K562 (cell line): ENCODE results near the gene CRELD2. TPM values are rescaled to one million over a fixed set of nuclear protein-coding genes. Genes with fewer than 3 reads are reported as not detected.

Experiments
- BACH1 ChIP-seq: fragments of 200-800 bp; sonication (Bioruptor generic); IDR thresholded peaks from 2 replicates; pipeline ENCODE4 v1.6.1; 2016; ENCODE audit warnings: missing genetic modification characterization, missing compliant biosample characterization
- EGR1 ChIP-seq: fragments of 450-650 bp; conservative IDR thresholded peaks from 2 replicates; pipeline ENCODE4 v1.6.1; 2017; ENCODE audit warnings: mild to moderate bottlenecking
- L3MBTL2 ChIP-seq: fragments of 450-650 bp; IDR thresholded peaks from 2 replicates; pipeline ENCODE4 v1.6.1; 2016; ENCODE audit warnings: mild to moderate bottlenecking, moderate library complexity
- MEF2D ChIP-seq: conservative IDR thresholded peaks from 2 replicates; pipeline ENCODE4 v1.6.1; 2016; ENCODE audit warnings: low read depth, missing genetic modification characterization, missing compliant biosample characterization
- ZNF212 ChIP-seq: fragments of 450-650 bp; formaldehyde crosslinking; IDR thresholded peaks from 2 replicates; pipeline ENCODE4 v1.4.0; 2020; ENCODE audit warnings: mild to moderate bottlenecking
- microRNA-seq: library from miRNA; unstranded; fragments of <30 nt; microRNA quantifications from one replicate; pipeline ENCODE4, GENCODE V29; 2018; ENCODE audit warnings: borderline microRNAs expressed
- polyA plus RNA-seq, 8 experiments: library from polyadenylated mRNA; depleted of rRNA in 4 of 8; stranded (reverse) in 5 of 8; unstranded in 3 of 8; fragments of >200 nt; fragmentation: Nextera tagmentation in 2 of 8; fragmentation: Illumina TruSeq in 1 of 8; extraction: Ambion mirVana in 2 of 8; extraction: Trizol in 1 of 8; gene quantifications; 2 replicates each; pipeline versions ENCODE4 v1.2.1 to v1.2.3, GENCODE V29; 2011 to 2014; ENCODE audit warnings: inconsistent platforms in 1 of 8, missing spikeins in 1 of 8
- small RNA-seq: library from RNA; depleted of rRNA; stranded (forward); fragments of <200 nt; gene quantifications from one replicate; pipeline ENCODE3, GENCODE V24; 2014
- total RNA-seq, 7 experiments: library from RNA; depleted of rRNA in 6 of 7; stranded (reverse); fragments of >200 nt in 6 of 7; fragmentation: Illumina TruSeq in 2 of 7; extraction: Trizol in 2 of 7; gene quantifications; 2 replicates each; pipeline versions ENCODE4 v1.2.1 to v1.2.3, GENCODE V29; 2011 to 2021; ENCODE audit warnings: low replicate concordance in 1 of 7
- TF ChIP-seq, protein P1 (sequence below): IDR thresholded peaks from 3 replicates; pipeline ENCODE4 v1.6.1; 2011; ENCODE audit warnings: borderline replicate concordance, mild to moderate bottlenecking; ENCODE audit not compliant: insufficient read length, insufficient read depth
- TF ChIP-seq, protein P2 (sequence below): fragments of 250-450 bp; sonication (Bioruptor Pico); IDR thresholded peaks from 2 replicates; pipeline ENCODE4 v1.9.0; 2021; ENCODE audit warnings: mild to moderate bottlenecking, inconsistent platforms
- TF ChIP-seq, protein P3 (sequence below): fragments of 450-650 bp; IDR thresholded peaks from 2 replicates; pipeline ENCODE4 v1.6.1; 2014; ENCODE audit warnings: low read depth, mild to moderate bottlenecking, moderate library complexity, borderline replicate concordance

CRELD2 gene
- total and polyA plus RNA-seq, 9 of the 15 experiments (the other 6 are each of a cell fraction or from before 2014, with no cell fraction given): 0.96 to 25.3 (median 8.8) TPM

DNA sequence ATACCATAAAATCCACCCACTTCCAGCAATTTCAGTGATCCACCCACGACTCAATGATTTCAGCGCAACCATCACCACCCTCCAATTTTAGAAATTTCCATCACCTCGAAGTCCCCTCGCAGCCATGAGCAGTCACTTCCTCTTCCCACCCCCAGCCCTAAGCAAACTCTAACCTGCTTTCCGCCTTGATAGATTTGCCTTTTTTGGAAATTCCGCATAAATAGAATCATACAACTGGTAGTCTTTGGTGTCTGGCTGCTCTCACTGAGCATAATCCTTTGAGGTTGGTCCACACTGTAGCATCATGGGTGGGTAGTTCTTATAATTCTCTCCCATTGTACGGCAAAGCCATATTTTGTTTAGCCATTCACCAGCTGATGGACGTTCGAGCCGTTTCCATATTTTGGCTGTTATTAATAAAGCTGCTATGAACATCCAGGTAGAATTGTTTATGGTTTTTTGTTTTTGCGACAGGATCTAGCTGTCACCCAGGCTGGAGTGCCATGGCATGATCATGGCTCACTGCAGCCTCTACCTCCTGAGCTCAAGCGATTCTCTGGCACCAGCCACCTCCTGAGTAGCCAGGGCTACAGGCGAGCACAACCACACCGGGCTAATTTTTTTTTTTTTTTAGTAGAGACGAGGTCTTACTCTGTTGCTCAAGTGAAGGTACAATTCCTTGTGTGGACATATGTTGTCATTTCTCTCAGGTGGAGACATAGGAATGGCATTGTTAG, 58.2 kb downstream of the CRELD2 start (continued):
- TF ChIP-seq, protein P1, sequence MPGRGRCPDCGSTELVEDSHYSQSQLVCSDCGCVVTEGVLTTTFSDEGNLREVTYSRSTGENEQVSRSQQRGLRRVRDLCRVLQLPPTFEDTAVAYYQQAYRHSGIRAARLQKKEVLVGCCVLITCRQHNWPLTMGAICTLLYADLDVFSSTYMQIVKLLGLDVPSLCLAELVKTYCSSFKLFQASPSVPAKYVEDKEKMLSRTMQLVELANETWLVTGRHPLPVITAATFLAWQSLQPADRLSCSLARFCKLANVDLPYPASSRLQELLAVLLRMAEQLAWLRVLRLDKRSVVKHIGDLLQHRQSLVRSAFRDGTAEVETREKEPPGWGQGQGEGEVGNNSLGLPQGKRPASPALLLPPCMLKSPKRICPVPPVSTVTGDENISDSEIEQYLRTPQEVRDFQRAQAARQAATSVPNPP: no peak
- TF ChIP-seq BACH1 (tag): no peak
- TF ChIP-seq L3MBTL2: peak; percentile 62
- TF ChIP-seq, protein P2, sequence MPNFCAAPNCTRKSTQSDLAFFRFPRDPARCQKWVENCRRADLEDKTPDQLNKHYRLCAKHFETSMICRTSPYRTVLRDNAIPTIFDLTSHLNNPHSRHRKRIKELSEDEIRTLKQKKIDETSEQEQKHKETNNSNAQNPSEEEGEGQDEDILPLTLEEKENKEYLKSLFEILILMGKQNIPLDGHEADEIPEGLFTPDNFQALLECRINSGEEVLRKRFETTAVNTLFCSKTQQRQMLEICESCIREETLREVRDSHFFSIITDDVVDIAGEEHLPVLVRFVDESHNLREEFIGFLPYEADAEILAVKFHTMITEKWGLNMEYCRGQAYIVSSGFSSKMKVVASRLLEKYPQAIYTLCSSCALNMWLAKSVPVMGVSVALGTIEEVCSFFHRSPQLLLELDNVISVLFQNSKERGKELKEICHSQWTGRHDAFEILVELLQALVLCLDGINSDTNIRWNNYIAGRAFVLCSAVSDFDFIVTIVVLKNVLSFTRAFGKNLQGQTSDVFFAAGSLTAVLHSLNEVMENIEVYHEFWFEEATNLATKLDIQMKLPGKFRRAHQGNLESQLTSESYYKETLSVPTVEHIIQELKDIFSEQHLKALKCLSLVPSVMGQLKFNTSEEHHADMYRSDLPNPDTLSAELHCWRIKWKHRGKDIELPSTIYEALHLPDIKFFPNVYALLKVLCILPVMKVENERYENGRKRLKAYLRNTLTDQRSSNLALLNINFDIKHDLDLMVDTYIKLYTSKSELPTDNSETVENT (CRISPR knock-in tag): no peak
- TF ChIP-seq ZNF212 (CRISPR knock-in tag): no peak
- TF ChIP-seq EGR1: peak; percentile 61
- TF ChIP-seq, protein P3, sequence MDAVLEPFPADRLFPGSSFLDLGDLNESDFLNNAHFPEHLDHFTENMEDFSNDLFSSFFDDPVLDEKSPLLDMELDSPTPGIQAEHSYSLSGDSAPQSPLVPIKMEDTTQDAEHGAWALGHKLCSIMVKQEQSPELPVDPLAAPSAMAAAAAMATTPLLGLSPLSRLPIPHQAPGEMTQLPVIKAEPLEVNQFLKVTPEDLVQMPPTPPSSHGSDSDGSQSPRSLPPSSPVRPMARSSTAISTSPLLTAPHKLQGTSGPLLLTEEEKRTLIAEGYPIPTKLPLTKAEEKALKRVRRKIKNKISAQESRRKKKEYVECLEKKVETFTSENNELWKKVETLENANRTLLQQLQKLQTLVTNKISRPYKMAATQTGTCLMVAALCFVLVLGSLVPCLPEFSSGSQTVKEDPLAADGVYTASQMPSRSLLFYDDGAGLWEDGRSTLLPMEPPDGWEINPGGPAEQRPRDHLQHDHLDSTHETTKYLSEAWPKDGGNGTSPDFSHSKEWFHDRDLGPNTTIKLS: no peak
- 0 out of 2 replicates have a peak, but pooled peaks have one; percentile 42 for TF ChIP-seq MEF2D (tag)
- TF ChIP-seq, all 486 proteins: peak for 9

Small RNA genes lying within 50 kb of the gene (microRNA-seq; reads per million reads assigned to microRNA genes)
- gene MIR6821: 0.27 reads per million

Small RNA genes lying within 50 kb of the gene (small RNA-seq; reads per million reads assigned to genes)
- gene MIR6821: not detected

Other genes with a start within 250 kb of the CRELD2 start
Only the 7 nearest of the 8 such genes appear.
- gene BRD1, start 90.8 kb upstream of the CRELD2 start, total RNA-seq (2014; rRNA removed): 10.4 and 12.2 TPM in 2 replicates
- gene BRD1, start 90.8 kb upstream of the CRELD2 start, total RNA-seq (2014; rRNA removed; fragmentation: Illumina TruSeq; extraction: Trizol): 5.3 and 7.4 TPM in 2 replicates
- 7.2 and 7.5 TPM in 2 replicates for gene BRD1, start 90.8 kb upstream of the CRELD2 start, total RNA-seq (2015; rRNA removed; fragmentation: Illumina TruSeq; extraction: Trizol)
- 14.1 and 17.6 TPM in 2 replicates for gene BRD1, start 90.8 kb upstream of the CRELD2 start, total RNA-seq (2021)
- gene BRD1, start 90.8 kb upstream of the CRELD2 start, polyA plus RNA-seq (2011; rRNA removed): 2.4 and 2.5 TPM in 2 replicates
- gene BRD1, start 90.8 kb upstream of the CRELD2 start, polyA plus RNA-seq (2014; fragmentation: Illumina TruSeq; extraction: Trizol): 5.5 and 8.7 TPM in 2 replicates
- gene BRD1, start 90.8 kb upstream of the CRELD2 start, polyA plus RNA-seq (2014; fragmentation: Nextera tagmentation; extraction: Ambion mirVana): under 1 TPM; 0.42 to 0.63 TPM
- 8.4 and 9.9 TPM in 2 replicates for gene BRD1, start 90.8 kb upstream of the CRELD2 start, polyA plus RNA-seq (2014; rRNA removed)
- gene ZBED4, start 64.8 kb upstream of the CRELD2 start, total RNA-seq (2014; rRNA removed): 8.1 and 11.0 TPM in 2 replicates
- gene ZBED4, start 64.8 kb upstream of the CRELD2 start, total RNA-seq (2014; rRNA removed; fragmentation: Illumina TruSeq; extraction: Trizol): 6.3 and 6.9 TPM in 2 replicates
- gene ZBED4, start 64.8 kb upstream of the CRELD2 start, total RNA-seq (2015; rRNA removed; fragmentation: Illumina TruSeq; extraction: Trizol): 7.3 and 7.4 TPM in 2 replicates
- gene ZBED4, start 64.8 kb upstream of the CRELD2 start, total RNA-seq (2021): 16.0 and 16.8 TPM in 2 replicates
- gene ZBED4, start 64.8 kb upstream of the CRELD2 start, polyA plus RNA-seq (2011; rRNA removed): 3.8 and 4.5 TPM in 2 replicates
- 12.2 and 13.2 TPM in 2 replicates for gene ZBED4, start 64.8 kb upstream of the CRELD2 start, polyA plus RNA-seq (2014; fragmentation: Illumina TruSeq; extraction: Trizol)
- 1 to 10 TPM; 1.5 to 1.6 TPM for gene ZBED4, start 64.8 kb upstream of the CRELD2 start, polyA plus RNA-seq (2014; fragmentation: Nextera tagmentation; extraction: Ambion mirVana)
- 7.6 and 7.8 TPM in 2 replicates for gene ZBED4, start 64.8 kb upstream of the CRELD2 start, polyA plus RNA-seq (2014; rRNA removed)
- gene ALG12, start 196 bp upstream of the CRELD2 start, total RNA-seq (2014; rRNA removed): 3.4 and 5.8 TPM in 2 replicates
- 0.83 and 2.0 TPM in 2 replicates for gene ALG12, start 196 bp upstream of the CRELD2 start, total RNA-seq (2014; rRNA removed; fragmentation: Illumina TruSeq; extraction: Trizol)
- gene ALG12, start 196 bp upstream of the CRELD2 start, total RNA-seq (2015; rRNA removed; fragmentation: Illumina TruSeq; extraction: Trizol): 3.7 and 3.8 TPM in 2 replicates
- 8.5 and 11.0 TPM in 2 replicates for gene ALG12, start 196 bp upstream of the CRELD2 start, total RNA-seq (2021)
- gene ALG12, start 196 bp upstream of the CRELD2 start, polyA plus RNA-seq (2011; rRNA removed): 2.6 and 3.9 TPM in 2 replicates
- 4.0 and 7.3 TPM in 2 replicates for gene ALG12, start 196 bp upstream of the CRELD2 start, polyA plus RNA-seq (2014; fragmentation: Illumina TruSeq; extraction: Trizol)
- gene ALG12, start 196 bp upstream of the CRELD2 start, polyA plus RNA-seq (2014; fragmentation: Nextera tagmentation; extraction: Ambion mirVana): under 1 TPM; 0.20 to 0.62 TPM
- gene ALG12, start 196 bp upstream of the CRELD2 start, polyA plus RNA-seq (2014; rRNA removed): 4.9 and 5.8 TPM in 2 replicates
- gene PIM3, start 42.1 kb downstream of the CRELD2 start, total RNA-seq (2014; rRNA removed): 37.0 and 41.1 TPM in 2 replicates
- gene PIM3, start 42.1 kb downstream of the CRELD2 start, total RNA-seq (2014; rRNA removed; fragmentation: Illumina TruSeq; extraction: Trizol): 4.2 and 4.3 TPM in 2 replicates
- 11.9 and 13.8 TPM in 2 replicates for gene PIM3, start 42.1 kb downstream of the CRELD2 start, total RNA-seq (2015; rRNA removed; fragmentation: Illumina TruSeq; extraction: Trizol)
- 40.5 and 41.3 TPM in 2 replicates for gene PIM3, start 42.1 kb downstream of the CRELD2 start, total RNA-seq (2021)
- gene PIM3, start 42.1 kb downstream of the CRELD2 start, polyA plus RNA-seq (2011; rRNA removed): 5.3 and 8.0 TPM in 2 replicates
- gene PIM3, start 42.1 kb downstream of the CRELD2 start, polyA plus RNA-seq (2014; fragmentation: Illumina TruSeq; extraction: Trizol): 4.4 and 11.4 TPM in 2 replicates
- gene PIM3, start 42.1 kb downstream of the CRELD2 start, polyA plus RNA-seq (2014; fragmentation: Nextera tagmentation; extraction: Ambion mirVana): under 1 TPM; 0.24 to 0.57 TPM
- 34.1 and 35.4 TPM in 2 replicates for gene PIM3, start 42.1 kb downstream of the CRELD2 start, polyA plus RNA-seq (2014; rRNA removed)
- gene IL17REL, start 94.1 kb downstream of the CRELD2 start, total RNA-seq (2014; rRNA removed): 0.05 and 0.29 TPM in 2 replicates
- gene IL17REL, start 94.1 kb downstream of the CRELD2 start, total RNA-seq (2014; rRNA removed; fragmentation: Illumina TruSeq; extraction: Trizol): not detected in 2 replicates
- gene IL17REL, start 94.1 kb downstream of the CRELD2 start, total RNA-seq (2015; rRNA removed; fragmentation: Illumina TruSeq; extraction: Trizol): 0.11 and 0.15 TPM in 2 replicates
- 0.22 and 0.42 TPM in 2 replicates for gene IL17REL, start 94.1 kb downstream of the CRELD2 start, total RNA-seq (2021)
- 0.05 and 0.06 TPM in 2 replicates for gene IL17REL, start 94.1 kb downstream of the CRELD2 start, polyA plus RNA-seq (2011; rRNA removed)
- gene IL17REL, start 94.1 kb downstream of the CRELD2 start, polyA plus RNA-seq (2014; fragmentation: Illumina TruSeq; extraction: Trizol): 0.08 TPM in 1 of 2 replicates, not detected in the other
- not detected for gene IL17REL, start 94.1 kb downstream of the CRELD2 start, polyA plus RNA-seq (2014; fragmentation: Nextera tagmentation; extraction: Ambion mirVana)
- 0.08 and 0.11 TPM in 2 replicates for gene IL17REL, start 94.1 kb downstream of the CRELD2 start, polyA plus RNA-seq (2014; rRNA removed)
- gene TTLL8, start 139.7 kb downstream of the CRELD2 start, total RNA-seq (2014; rRNA removed): not detected in 2 replicates
- not detected in 2 replicates for gene TTLL8, start 139.7 kb downstream of the CRELD2 start, total RNA-seq (2014; rRNA removed; fragmentation: Illumina TruSeq; extraction: Trizol)
- not detected in 2 replicates for gene TTLL8, start 139.7 kb downstream of the CRELD2 start, total RNA-seq (2015; rRNA removed; fragmentation: Illumina TruSeq; extraction: Trizol)
- not detected in 2 replicates for gene TTLL8, start 139.7 kb downstream of the CRELD2 start, total RNA-seq (2021)
- gene TTLL8, start 139.7 kb downstream of the CRELD2 start, polyA plus RNA-seq (2011; rRNA removed): not detected in 2 replicates
- gene TTLL8, start 139.7 kb downstream of the CRELD2 start, polyA plus RNA-seq (2014; fragmentation: Illumina TruSeq; extraction: Trizol): not detected in 2 replicates
- gene TTLL8, start 139.7 kb downstream of the CRELD2 start, polyA plus RNA-seq (2014; fragmentation: Nextera tagmentation; extraction: Ambion mirVana): not detected
- not detected in 2 replicates for gene TTLL8, start 139.7 kb downstream of the CRELD2 start, polyA plus RNA-seq (2014; rRNA removed)
- gene MLC1, start 166.8 kb downstream of the CRELD2 start, total RNA-seq (2014; rRNA removed): 0.24 and 0.27 TPM in 2 replicates
- 0.06 and 0.15 TPM in 2 replicates for gene MLC1, start 166.8 kb downstream of the CRELD2 start, total RNA-seq (2014; rRNA removed; fragmentation: Illumina TruSeq; extraction: Trizol)
- gene MLC1, start 166.8 kb downstream of the CRELD2 start, total RNA-seq (2015; rRNA removed; fragmentation: Illumina TruSeq; extraction: Trizol): 0.98 and 1.1 TPM in 2 replicates
- 0.54 and 0.66 TPM in 2 replicates for gene MLC1, start 166.8 kb downstream of the CRELD2 start, total RNA-seq (2021)
- gene MLC1, start 166.8 kb downstream of the CRELD2 start, polyA plus RNA-seq (2011; rRNA removed): 0.22 and 0.85 TPM in 2 replicates
- gene MLC1, start 166.8 kb downstream of the CRELD2 start, polyA plus RNA-seq (2014; fragmentation: Illumina TruSeq; extraction: Trizol): 0.36 and 0.39 TPM in 2 replicates
- under 1 TPM; 0.06 to 0.13 TPM for gene MLC1, start 166.8 kb downstream of the CRELD2 start, polyA plus RNA-seq (2014; fragmentation: Nextera tagmentation; extraction: Ambion mirVana)
- 0.38 and 0.91 TPM in 2 replicates for gene MLC1, start 166.8 kb downstream of the CRELD2 start, polyA plus RNA-seq (2014; rRNA removed)